ENCODE results near the gene EPS8L2. TPM values are rescaled to one million over a fixed set of nuclear protein-coding genes. Genes with fewer than 3 reads are reported as not detected.

EPS8L2 gene
- total and polyA plus RNA-seq, 10 of the 15 experiments (the other 5 are each of a cell fraction or from before 2014, with no cell fraction given) = 0.76 to 20.0 (median 9.7) TPM

DNA sequence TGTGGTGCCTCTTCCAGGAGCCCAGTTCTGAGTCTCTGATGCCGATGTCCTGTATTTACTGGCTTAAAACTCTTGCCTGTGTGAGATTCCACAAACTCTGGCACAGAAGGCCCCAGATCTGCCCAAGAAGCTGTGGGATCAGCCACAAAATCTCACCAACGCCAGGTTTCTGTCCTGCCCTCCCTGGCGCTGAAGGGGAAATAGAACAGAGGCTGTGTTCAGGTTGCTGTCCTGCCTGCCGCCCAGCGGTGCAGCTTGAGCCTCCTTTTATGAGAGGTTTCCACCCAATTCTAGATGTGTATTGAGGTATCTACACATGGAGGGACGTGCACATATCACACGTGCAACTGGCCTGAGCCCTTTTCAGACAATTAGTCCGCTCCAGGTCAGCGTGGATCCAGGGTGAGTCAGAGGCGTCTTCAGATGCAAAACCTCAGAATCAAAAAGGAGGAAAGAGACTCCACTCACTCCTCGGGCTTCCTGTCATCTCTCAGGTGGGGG, 8.2 kb upstream of the EPS8L2 start:
- SMC1A ChIA-PET (ENCODE audit: uncharacterized antibody, unreplicated experiment) = interaction anchor here (0.9 to 3.1 kb wide), 5 partner anchors 23 to 48 kb away, joined by 3 to 30 read pairs (median 8); no protein-coding TSS in a partner anchor
- no TSS peak for BruUV-seq (replicated peaks)
- intact Hi-C loops (cut with micrococcal nuclease; ENCODE audit: unreplicated experiment) = loop anchor here (2.0 kb wide), 1 partner anchor 23 kb away; no protein-coding TSS in a partner anchor

DNA sequence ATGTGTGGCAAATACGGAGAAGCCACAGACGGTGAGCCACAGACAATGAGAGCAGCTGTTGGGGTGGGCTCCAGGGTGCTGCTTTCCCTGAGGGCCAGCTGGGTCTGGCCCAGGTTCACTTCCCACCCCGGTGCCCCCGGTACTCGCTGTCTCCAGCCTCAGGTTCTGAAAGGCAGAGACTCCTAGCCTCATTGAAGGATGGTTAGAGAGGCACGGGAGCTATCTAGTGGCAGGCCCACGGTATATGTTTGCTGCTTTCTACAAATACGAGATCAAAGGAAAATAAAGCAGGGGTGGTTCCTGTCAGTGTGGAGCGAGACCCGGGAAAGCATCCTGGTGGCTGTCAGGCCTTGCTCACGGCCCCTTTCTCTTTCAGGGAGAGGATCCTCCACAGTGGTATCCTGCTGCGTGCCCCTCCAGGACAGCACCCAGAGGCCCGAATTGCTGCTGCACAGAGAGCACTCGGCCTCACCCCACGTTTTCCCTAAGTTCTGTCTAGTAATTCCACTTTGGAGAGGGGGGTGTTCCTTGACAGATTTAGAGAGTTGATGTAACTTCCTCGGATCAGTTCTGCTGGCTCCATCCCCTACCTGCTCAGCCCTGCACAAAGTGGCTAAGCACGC, 7.4 kb upstream of the EPS8L2 start:
- TF ChIP-seq SMAD1 (IDR thresholded peaks at IDR 0.05; ENCODE audit: low read depth, partially characterized antibody) = no peak
- Histone ChIP-seq H3K79me2 (ENCODE audit: control insufficient read depth, insufficient read depth, low read length) (peaks cover 21% of the 10 kb centered on the region), H3K4me1 (ENCODE audit: control insufficient read depth, insufficient read depth, low read length) (peaks cover 12% of the 10 kb centered on the region), H3K36me3 (ENCODE audit: control insufficient read depth in 2 of 2, insufficient read depth in 2 of 2, low read length in 1 of 2) (peaks cover 0 to 5% of the 10 kb centered on the region in 2 experiments; a peak in 2 of 4 replicates), H2AFZ (ENCODE audit: control insufficient read depth, low read depth, low read length) (no peak overlapping the region), H3K27me3 (replicated peaks in 1 of 2; ENCODE audit: control insufficient read depth in 2 of 2, insufficient read depth in 2 of 2, low read length in 1 of 2) (no peaks in the 10 kb centered on the region), H3K9ac (ENCODE audit: control insufficient read depth, insufficient read depth, low read length) (no peak overlapping the region), H4K20me1 (ENCODE audit: control insufficient read depth, insufficient read depth) (no peaks in the 10 kb centered on the region), H3K9me3 (replicated peaks; ENCODE audit: control insufficient read depth, insufficient read depth, low read length) (no peaks in the 10 kb centered on the region), H3K4me3 (no peak overlapping the region), H3K4me2 (ENCODE audit: control insufficient read depth, insufficient read depth) (no peak overlapping the region), H3K27ac (ENCODE audit: control insufficient read depth, insufficient read depth) (no peak overlapping the region)
- in situ Hi-C loops (cut with MboI) (no loop called here), intact Hi-C loops (cut with micrococcal nuclease; ENCODE audit: unreplicated experiment) (no loop called here)
- SMC1A ChIA-PET (ENCODE audit: uncharacterized antibody, unreplicated experiment) = interaction anchor here (1.9 kb wide), 1 partner anchor 28 kb away, joined by 8 read pairs; no protein-coding TSS in a partner anchor
- no TSS peak for BruUV-seq (replicated peaks)
- DNase-seq (ENCODE audit: low read depth, low spot score) (no peak), FAIRE-seq (no peak), ATAC-seq (no peak)
- 88% methylated on average over 17 of the region's 17 CpGs for WGBS (ENCODE audit: insufficient coverage, insufficient replicate concordance, low lambda C conversion rate, missing lambda C conversion rate)
- RAD21 ChIA-PET (ENCODE audit: unreplicated experiment) = interaction anchor here (8.1 kb wide), 1 partner anchor 22 kb away, joined by 112 read pairs; no protein-coding TSS in a partner anchor
- CTCF ChIA-PET = interaction anchor here (5.8 kb wide), 1 partner anchor 26 kb away, joined by 127 read pairs; no protein-coding TSS in a partner anchor
- POLR2A ChIA-PET = interaction anchor here (0.6 to 6.5 kb wide), 2 partner anchors 17 to 25 kb away, joined by 7 to 72 read pairs; no protein-coding TSS in a partner anchor

More for the DNA sequence above, 8.2 kb upstream of the EPS8L2 start:
- H3K9me3 ChIP-seq (replicated peaks; ENCODE audit: control insufficient read depth, insufficient read depth, low read length) = no peaks in the 10 kb centered on the region
- peaks cover 28% of the 10 kb centered on the region for H3K79me2 ChIP-seq (ENCODE audit: control insufficient read depth, insufficient read depth, low read length)
- no peak overlapping the region for H3K9ac ChIP-seq (ENCODE audit: control insufficient read depth, insufficient read depth, low read length)
- no peaks in the 10 kb centered on the region for H3K27me3 ChIP-seq (replicated peaks in 1 of 2; ENCODE audit: control insufficient read depth in 2 of 2, insufficient read depth in 2 of 2, low read length in 1 of 2)
- no peak for ATAC-seq
- no peak for FAIRE-seq
- 75% methylated on average over 11 of the region's 11 CpGs for WGBS (ENCODE audit: insufficient coverage, insufficient replicate concordance, low lambda C conversion rate, missing lambda C conversion rate)
- in situ Hi-C loops (cut with MboI) = no loop called here
- no peak for TF ChIP-seq STAT1 (conservative IDR thresholded peaks at IDR 0.05)
- no peak for TF ChIP-seq CREB1 (IDR thresholded peaks at IDR 0.05; ENCODE audit: low read depth)
- TF ChIP-seq IKZF2 (IDR thresholded peaks at IDR 0.05) = no peak
- no peak for TF ChIP-seq SREBF2 (IDR thresholded peaks at IDR 0.05; ENCODE audit: low read length)
- ChIA-PET POLR2A (interaction anchor here (0.5 to 6.5 kb wide), 5 partner anchors 15 to 179 kb away, joined by 3 to 72 read pairs (median 3); no protein-coding TSS in a partner anchor), RAD21 (ENCODE audit: unreplicated experiment) (interaction anchor here (0.7 to 8.1 kb wide), 4 partner anchors 23 to 143 kb away, joined by 3 to 112 read pairs (median 18); no protein-coding TSS in a partner anchor), CTCF (interaction anchor here (0.9 to 5.8 kb wide), 3 partner anchors 27 to 143 kb away, joined by 3 to 127 read pairs (median 4); no protein-coding TSS in a partner anchor)
- peaks cover 17% of the 10 kb centered on the region for H3K4me1 ChIP-seq (ENCODE audit: control insufficient read depth, insufficient read depth, low read length)
- H4K20me1 ChIP-seq (ENCODE audit: control insufficient read depth, insufficient read depth) = no peaks in the 10 kb centered on the region
- H3K4me3 ChIP-seq = no peak overlapping the region
- peaks cover 0 to 5% of the 10 kb centered on the region in 2 experiments; a peak in 2 of 4 replicates for H3K36me3 ChIP-seq (ENCODE audit: control insufficient read depth in 2 of 2, insufficient read depth in 2 of 2, low read length in 1 of 2)
- H3K27ac ChIP-seq (ENCODE audit: control insufficient read depth, insufficient read depth) = no peak overlapping the region; the same call in 1 of the 2 replicates
- H3K4me2 ChIP-seq (ENCODE audit: control insufficient read depth, insufficient read depth) = peak overlapping the region; percentile 34; the same call in 1 of the 2 replicates
- no peak for DNase-seq (ENCODE audit: low read depth, low spot score)
- H2AFZ ChIP-seq (ENCODE audit: control insufficient read depth, low read depth, low read length) = no peak overlapping the region

Measured in GM12878 (cell line).